ENCODE measurements around the gene SIGLEC12.

DNA sequence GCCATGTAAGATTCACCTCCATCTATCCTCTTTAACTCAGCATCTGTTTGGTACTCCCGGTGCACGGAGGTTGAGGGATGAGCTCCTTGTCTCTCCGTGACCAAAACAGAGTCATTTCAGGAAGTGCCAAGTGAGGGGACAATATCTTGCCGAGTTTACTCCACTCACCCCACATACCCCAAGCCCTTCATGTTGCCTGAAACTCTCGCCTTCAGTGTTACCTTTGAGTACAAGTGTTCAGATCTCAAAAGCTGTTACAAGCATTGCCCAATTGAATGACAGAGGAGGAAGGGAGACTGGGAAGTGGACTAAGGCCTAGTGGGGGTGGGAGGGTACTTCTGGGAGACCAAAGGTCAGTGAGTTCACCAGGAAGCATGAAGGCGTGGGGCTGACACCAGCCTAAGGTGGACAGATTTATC is 6.0 kb upstream of the SIGLEC12 start:
- TF ChIP-seq POLR2AphosphoS5 (IDR thresholded peaks at IDR 0.05; ENCODE audit: low read depth, low read length) = no peak
- TF ChIP-seq SIN3A (IDR thresholded peaks at IDR 0.05; ENCODE audit: borderline replicate concordance, insufficient read depth, low read length) = no peak
- TF ChIP-seq TAF1 (IDR thresholded peaks at IDR 0.05; ENCODE audit: borderline replicate concordance, insufficient read depth, low read length) = no peak
- TF ChIP-seq, protein P1, sequence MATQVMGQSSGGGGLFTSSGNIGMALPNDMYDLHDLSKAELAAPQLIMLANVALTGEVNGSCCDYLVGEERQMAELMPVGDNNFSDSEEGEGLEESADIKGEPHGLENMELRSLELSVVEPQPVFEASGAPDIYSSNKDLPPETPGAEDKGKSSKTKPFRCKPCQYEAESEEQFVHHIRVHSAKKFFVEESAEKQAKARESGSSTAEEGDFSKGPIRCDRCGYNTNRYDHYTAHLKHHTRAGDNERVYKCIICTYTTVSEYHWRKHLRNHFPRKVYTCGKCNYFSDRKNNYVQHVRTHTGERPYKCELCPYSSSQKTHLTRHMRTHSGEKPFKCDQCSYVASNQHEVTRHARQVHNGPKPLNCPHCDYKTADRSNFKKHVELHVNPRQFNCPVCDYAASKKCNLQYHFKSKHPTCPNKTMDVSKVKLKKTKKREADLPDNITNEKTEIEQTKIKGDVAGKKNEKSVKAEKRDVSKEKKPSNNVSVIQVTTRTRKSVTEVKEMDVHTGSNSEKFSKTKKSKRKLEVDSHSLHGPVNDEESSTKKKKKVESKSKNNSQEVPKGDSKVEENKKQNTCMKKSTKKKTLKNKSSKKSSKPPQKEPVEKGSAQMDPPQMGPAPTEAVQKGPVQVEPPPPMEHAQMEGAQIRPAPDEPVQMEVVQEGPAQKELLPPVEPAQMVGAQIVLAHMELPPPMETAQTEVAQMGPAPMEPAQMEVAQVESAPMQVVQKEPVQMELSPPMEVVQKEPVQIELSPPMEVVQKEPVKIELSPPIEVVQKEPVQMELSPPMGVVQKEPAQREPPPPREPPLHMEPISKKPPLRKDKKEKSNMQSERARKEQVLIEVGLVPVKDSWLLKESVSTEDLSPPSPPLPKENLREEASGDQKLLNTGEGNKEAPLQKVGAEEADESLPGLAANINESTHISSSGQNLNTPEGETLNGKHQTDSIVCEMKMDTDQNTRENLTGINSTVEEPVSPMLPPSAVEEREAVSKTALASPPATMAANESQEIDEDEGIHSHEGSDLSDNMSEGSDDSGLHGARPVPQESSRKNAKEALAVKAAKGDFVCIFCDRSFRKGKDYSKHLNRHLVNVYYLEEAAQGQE (IDR thresholded peaks at IDR 0.05; ENCODE audit: insufficient read depth in 1 of 2, low read depth in 2 of 2, low read length in 2 of 2) = no peak
- no peak for TF ChIP-seq FOXP2 (optimal IDR thresholded peaks at IDR 0.05; ENCODE audit: borderline replicate concordance, extremely low read depth, extremely low read length, insufficient read depth)
